Peyer's patch (tissue), 4 donors: ENCODE data around the gene PDE1C.

Source experiments
- POLR2A ChIP-seq, 2 donors: fragments of 450-650 bp; IDR thresholded peaks; one replicate each; pipeline ENCODE4 v1.5.1; 2017; ENCODE audit warnings: antibody characterized with exemption in 2 of 2, mild to moderate bottlenecking in 2 of 2, moderate library complexity in 2 of 2
- TF ChIP-seq, protein P1 (sequence below), 6 experiments: fragments of 450-650 bp in 4 of 6; fragments of 200-600 bp in 2 of 6; sonication (generic) in 1 of 6; IDR thresholded peaks; one replicate each; pipeline ENCODE4 v1.5.1; 2017 to 2019; ENCODE audit warnings: antibody characterized with exemption in 6 of 6, mild to moderate bottlenecking in 3 of 6, moderate library complexity in 1 of 6

- TF ChIP-seq, protein P1, sequence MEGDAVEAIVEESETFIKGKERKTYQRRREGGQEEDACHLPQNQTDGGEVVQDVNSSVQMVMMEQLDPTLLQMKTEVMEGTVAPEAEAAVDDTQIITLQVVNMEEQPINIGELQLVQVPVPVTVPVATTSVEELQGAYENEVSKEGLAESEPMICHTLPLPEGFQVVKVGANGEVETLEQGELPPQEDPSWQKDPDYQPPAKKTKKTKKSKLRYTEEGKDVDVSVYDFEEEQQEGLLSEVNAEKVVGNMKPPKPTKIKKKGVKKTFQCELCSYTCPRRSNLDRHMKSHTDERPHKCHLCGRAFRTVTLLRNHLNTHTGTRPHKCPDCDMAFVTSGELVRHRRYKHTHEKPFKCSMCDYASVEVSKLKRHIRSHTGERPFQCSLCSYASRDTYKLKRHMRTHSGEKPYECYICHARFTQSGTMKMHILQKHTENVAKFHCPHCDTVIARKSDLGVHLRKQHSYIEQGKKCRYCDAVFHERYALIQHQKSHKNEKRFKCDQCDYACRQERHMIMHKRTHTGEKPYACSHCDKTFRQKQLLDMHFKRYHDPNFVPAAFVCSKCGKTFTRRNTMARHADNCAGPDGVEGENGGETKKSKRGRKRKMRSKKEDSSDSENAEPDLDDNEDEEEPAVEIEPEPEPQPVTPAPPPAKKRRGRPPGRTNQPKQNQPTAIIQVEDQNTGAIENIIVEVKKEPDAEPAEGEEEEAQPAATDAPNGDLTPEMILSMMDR (IDR thresholded peaks at IDR 0.05): no peak
- TF ChIP-seq POLR2A (IDR thresholded peaks at IDR 0.05): no peak
These were observed 349.8 kb downstream of the PDE1C start for GRCh38 chr7:31720366-31720765.
